Measurements from ENCODE around the gene XIRP2.

Gene XIRP2

DNA sequence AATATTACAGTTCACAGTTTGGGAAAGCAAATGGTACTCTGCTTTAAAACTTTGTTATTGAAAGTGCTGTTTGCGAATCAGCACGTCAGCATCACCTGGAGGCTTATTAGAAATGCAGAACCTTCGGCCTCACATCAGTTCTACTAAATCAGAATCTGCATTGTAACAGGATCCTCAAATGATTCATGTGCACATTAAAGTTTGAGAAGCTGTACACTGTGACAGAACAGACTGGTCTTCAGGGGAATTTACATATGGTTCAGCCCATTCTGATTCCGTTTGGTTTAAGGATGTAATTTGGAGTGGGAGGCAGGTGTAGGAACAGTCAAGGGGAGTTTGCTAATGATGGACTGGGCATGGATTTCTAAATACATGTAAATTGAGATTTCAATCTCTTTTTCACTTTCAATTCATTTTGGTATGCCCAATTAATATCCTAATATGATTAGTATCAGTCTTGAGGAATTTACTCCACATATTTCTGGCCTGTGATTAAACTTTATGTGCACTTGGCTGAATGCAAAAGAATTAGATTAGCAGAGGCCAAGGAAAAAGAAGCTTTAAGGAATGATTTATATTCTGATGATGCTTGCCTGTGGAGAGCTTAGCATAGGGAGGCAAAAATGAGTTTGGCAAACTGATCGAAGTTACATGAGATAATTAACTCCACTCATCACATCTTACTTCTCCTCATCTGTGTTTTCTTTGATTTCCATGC lies 248.8 kb downstream of the XIRP2 start:
- no peak for DNase-seq

DNA sequence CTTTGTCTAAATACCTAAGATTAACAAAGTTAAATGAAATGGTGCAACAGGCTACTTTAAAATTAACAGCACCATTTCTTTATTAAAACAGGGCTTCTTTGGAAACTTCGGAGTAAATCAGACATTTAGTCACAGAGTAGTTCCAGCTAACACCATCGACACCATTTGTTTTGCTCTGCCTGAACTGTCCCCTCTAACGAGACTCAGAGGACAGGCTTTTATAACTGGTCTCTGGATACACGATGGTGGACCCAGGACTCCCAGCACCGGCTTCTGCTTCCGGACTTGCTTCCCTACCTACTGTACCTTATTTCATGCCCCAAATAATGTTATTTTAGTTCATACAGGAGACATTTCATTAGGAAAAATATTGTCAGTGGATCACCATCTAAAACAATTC lies 252.1 kb downstream of the XIRP2 start:
- no peak for DNase-seq

DNA sequence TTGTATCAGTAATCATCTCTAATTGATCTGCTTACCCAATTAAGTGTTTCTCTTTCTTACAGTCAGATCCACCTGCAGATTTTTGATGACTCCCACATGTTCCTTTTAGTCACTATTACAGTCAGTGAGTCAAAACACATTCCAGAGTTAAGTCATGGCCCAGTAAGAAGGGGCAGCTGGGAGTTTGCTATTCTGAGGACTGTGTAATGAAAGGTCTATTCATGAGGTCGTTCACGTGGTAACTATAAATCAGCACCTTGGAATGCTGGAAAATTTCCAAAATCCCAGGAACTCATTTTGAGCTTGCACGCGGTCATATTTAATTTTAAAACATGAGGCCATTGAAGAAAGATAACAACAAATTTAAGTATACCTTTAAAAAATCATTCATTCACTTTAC lies 252.5 kb downstream of the XIRP2 start:
- DNase-seq, result no peak

DNA sequence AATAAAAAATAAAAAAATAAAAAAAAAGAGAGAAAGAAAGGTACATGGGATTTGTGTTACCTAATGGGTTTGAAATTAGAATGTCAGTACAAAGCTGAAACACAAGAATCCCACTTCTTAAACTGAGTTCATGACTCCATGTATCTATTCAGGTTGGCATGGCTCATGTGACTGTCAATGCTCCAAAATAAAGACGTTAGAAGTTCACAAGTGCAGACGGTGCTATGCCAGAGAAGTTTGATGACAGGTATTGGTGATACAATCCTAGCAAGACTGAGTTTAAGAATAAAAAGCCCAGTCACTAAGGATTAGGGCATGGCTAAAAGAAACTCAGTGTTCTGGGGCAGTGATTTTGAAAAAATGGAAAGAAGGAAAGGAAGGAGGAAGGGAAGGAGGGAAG lies 254.3 kb downstream of the XIRP2 start:
- no peak for DNase-seq

DNA sequence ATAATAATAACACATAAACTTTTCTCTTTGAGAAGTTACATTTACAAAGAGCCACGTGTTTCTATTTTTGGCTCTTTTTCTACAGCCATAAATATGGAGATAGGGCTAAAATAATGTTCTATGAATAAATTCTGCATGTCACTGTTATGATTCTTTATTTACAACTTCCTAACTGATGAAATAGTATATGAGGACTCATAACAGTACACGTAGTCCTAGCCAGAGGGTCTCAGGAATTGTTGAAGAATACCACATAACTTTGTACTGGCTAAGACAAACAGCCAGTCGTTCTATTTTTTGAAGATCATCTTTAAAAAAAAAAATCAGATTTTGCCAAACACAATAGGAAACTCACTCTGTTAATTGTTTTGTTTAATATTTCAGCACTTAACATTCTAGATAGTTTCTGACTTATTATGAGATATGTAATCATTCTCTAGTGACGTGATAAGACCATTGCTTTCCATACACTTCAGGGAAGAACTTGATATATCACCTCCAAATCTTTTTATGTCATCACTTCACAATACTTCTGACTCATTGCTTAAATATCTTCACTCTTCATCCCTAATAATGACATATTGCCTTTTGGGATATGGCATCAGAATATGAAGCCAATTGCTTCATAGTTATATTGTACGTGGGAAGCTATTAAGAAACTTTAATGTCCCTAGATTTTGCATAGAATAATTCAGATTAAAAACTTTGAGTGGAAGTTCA lies 256.1 kb downstream of the XIRP2 start:
- DNase-seq, result no peak

DNA sequence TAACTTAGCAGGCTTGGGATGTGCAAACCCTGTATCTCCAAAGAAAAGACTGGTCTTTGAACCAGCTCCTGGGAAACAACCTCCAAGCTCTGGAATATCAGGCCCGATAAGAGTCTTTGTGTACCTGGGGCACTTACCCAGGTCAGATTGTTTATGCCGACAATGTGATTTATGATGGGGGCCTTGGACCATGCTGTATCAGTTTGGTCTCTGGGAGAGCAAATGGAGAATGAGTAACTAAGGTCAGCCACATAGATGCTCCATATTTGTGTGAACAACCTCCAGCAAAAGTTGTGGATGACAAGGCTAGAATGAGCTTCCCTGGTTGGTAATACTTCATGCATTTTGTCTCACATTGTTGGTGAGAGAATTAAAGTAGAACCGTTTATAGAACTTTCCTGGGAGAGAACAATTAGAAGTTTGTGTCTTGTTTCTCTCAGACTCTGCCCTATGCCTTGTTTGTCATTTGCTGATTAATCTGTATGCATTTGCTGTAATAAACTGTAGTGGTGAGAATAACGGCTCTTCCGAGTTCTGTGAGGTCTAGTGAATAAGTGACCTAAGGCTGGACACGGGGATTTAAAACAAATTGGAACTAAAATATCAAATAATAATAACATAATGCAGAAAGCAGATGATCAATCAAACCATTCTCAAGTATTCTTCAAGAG lies 259.1 kb downstream of the XIRP2 start:
- no peak for DNase-seq

DNA sequence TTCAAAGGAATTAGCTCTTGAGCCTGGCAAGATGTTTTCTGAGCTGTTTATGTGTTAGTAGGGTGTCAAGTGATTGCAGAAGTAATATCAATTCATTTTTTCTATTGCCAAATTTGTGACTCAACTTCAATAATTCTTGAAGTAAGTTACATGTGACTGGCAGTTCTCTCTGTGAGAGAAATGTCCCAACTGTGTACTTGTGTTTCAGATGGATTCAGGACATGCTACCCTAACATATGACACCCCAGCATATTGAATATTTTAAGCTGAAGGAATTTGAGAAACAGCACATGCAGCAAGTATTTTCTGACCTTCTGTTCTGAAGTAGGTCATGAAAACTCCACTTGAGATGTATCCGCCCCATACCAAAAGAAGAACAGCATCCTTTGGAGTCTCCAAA lies 263.6 kb downstream of the XIRP2 start:
- DNase-seq, result no peak

DNA sequence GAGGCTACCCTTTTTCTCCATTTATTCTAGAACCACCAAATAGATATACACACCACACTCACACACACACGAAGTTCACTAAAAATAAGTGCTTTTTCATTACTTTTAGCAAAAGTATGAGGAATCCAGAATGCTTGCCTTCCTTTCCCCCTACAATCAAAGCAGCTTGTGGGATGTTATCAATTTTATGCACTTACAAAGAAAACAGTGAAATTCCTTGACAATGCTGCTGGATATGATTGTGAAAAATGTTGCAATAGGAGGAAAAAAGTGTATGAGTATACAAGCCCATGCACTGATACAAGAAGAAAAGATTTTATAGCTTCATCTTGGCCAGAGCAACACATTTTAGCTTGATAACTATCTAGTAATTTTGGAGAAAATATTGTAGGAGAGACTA lies 269.2 kb downstream of the XIRP2 start:
- no peak for DNase-seq

DNA sequence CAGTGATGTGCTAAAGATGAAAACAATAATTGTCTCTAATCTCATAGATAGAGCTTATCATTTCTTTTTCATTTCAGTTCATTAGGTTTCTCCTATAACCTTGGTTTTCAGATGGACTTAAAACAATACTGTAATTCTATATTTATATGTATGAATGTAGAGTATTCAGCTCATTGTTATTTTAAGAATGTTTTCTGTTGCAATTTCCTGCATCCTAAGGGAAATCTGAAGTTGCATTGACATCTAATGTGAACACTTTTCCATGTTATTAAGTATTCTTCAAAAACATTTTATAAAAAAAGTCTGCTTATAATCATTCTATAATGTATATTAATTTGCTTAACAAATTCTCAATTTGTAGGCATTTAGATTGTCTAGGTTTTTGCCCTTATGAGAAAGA lies 288.9 kb downstream of the XIRP2 start:
- DNase-seq, result no peak

DNA sequence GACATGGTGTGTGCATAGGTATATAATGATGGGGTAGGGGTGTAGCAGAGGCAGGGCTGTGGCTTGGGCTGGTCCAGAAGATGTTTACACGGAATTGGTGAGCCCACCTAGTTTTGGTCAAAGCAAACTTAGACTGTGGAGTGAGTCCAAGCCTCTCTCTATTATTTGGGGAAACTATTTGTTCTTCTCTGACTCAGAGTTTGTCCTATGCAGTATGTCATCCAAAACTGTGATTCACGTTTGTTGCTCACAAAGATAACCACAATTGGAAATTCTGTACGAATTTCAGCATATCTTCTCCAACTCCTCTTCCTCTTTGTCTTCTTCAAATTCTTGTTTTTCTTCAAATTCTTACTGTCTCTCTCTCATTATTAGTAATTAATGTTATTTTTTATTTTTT lies 292.9 kb downstream of the XIRP2 start:
- DNase-seq, result no peak

DNA sequence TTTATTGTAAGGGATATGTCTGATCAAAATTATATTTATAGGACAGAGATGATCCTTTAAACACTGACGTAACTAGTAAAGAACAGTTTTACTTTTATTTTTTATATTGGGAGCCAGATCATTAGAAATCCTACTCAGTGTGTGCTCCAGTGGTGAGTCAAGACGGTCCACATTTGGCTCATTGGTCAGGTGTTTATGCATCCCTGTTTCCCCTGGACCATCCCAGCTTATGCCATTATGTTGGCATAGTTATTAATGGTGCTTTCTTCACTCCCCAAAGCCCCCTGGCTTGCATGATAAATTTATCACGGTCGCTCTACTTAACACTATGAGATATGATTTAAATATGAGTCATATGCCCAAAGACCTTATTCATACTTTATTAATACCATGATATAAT lies 293.4 kb downstream of the XIRP2 start:
- DNase-seq, result no peak

DNA sequence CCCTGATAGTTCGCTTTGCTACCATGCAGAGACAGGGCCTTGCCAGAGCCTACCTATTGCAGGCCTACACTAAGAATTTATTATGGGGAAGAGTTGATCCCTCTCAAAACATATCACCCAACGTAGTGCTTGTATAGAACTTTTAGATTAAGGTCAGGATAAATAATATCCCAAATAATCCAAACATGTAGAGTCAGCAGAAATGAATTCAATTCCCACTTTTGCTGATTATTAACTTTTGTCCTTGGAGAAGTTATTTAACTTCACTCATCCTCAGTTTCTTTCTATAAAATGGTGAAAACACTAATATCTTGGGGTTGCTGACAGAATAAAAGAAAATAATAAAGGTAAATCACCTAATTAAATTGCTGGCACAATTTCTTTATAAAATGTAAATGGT lies 294.1 kb downstream of the XIRP2 start:
- DNase-seq, result no peak

DNA sequence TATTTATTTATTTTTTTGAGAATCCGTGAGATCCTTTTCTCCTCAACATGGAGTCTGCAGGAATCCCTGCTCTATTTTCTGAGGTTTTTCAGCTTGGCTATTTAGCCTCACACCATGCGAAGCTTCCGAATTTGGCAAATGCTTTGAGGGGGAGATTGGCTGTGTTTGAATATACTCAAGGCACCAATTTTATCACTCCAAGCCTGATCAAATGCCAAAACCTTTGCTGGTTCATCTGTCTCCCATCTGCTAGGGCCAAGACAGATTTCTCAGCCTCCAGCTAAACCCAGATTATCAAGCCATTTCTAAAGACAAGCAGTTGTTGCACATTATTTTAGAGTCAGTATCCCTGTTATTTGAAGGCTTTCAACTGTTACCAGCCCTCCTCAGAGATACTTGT lies 295.7 kb downstream of the XIRP2 start:
- no peak for DNase-seq

DNA sequence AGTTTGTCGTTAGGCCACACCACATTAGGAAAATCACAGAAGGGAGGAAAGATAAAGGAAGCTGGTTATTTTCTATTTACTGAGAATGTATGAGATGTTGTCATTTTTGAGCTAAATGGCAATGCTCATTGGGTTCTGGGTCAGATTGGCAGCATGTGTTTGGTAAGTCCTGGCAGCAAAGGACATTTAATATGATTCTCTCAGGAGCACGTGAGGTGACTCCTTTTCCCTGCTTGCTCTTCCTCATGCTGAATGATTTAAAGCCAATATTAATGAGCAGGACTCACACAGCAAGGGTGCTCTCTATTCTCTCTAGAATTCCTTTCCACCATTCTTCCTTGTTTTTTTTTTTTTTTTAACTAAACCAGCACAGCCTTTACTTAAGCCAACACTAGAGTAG lies 298.2 kb downstream of the XIRP2 start:
- no peak for DNase-seq

DNA sequence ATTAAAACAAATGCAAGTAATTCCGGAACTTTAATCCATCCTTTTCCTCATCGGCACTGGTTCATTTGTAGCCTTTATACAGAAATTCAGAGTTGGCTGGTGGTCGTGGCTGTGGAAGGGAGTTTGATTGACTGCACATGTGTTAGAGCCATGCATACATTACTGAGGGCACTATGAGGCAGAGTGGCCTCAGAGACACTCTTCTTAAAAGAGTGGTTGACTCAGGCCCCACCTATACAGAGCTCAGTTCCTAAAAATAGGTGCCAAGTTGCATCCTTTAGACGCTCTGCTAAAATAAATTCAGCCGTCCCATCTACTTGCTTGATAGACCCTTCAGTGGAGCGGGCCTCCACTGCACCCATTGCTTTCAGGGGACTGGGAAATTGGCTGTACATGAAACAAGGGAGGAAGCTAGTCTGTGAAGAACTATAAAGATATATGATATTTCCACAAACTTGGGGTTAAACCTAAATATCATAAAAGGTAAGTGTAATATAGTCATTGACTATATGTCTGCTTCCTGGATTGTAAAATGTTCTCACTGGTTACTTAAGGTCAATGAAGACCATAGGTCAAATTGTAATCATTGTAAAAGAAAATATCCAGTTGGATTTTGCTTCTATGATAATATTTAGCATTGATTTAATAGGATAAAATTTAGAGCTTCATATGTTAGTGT lies 298.9 kb downstream of the XIRP2 start:
- no peak for DNase-seq

DNA sequence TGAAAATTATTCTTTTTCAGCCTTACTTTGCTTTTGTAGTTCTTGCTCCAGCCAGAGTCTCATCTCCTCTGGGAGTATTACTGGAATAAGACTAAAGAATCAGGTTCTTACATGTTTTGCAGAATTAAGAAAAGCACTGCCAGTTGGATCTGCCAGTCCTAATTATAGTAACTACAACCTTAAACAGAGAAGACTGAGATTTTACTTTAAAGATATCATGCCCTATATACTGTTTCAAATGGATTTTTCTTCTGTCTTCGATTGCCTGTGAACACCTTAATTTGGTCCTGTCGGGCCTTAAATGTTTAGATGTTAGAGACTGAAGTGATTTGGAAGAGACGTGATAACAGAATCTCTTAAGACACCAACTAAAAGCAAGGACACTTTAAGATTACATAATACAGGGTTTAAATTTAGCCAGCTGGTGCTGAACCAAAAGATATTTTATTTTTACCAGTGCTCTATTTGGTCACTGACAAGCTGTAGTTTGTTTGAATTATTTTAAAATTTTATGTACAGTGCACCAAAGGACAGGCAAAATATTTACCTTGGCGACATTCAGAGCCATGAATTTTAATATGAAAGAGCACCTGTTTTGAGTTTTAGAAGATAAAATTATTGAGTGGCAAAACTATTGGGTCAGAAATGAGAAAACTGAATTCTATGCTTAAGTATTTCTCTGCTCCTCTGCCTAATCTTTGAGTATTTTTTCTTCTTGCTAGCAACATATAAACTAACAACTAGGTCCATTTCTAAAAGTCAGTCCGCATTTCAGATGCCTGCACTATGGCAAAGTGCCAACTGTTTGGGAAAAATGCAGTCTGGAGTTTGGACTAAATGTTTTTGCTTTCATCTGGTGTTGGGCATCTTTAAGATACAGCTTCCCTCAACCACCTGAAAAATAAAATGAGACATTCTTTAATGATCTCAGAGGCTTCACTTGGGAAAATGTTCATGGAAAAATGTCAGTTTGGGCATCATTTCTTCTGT lies 300.0 kb downstream of the XIRP2 start:
- no peak for DNase-seq

DNA sequence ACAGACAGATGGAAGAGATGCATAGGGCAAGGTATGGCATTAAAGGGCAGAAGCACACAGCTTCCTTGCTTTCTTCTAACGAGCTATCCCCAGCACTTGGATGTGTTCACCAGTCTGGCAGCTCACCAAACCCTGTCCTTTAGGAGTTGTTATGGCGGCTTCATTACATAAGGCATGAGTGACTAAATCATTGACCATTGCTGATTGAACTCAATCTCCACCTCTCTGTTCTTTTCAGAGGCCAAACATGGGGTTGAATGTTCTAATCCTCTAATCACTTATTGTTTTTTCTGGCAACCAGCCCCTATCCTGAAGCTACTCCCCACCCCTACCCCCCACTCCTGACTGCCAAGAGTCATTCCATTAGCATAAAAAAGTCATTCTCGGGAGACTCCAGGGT lies 301.8 kb downstream of the XIRP2 start:
- no peak for DNase-seq

DNA sequence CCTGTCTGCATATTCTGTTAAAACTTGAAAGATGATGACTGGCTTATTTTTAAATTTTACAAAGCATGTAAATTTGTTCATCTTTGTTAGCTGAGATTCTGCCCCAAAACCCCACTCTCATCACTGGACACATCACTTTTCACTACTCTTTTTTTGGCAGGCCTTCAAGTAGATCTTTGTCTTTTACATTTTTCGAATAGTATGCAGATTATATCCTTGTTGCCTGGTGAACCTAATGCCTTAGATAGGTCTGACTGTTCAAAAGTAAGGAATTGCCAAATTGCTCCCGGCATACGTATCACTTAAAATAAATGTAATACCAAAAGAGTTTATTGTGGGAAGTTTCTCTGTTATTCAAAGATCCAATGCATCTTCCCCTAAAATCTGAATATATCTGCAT lies 303.3 kb downstream of the XIRP2 start:
- no peak for DNase-seq

DNA sequence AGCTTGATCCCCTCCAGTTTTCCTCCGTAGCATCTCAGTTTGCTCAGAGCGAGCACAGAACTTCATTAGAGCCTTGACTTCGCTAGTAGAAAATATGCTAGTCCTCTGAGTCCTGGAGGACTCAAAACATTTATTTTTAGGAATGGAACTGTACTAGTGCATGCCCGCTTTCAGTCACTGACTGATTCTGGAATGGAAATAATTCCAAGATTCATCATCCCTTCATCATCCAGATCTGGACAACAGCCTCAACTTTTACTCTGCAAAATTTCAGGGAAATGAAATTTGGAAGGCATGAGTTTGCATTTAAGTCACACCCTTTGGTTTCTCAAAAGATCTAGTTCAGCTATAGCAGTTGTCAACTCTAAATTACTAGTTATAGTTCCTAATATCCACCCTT lies 304.6 kb downstream of the XIRP2 start:
- no peak for DNase-seq

DNA sequence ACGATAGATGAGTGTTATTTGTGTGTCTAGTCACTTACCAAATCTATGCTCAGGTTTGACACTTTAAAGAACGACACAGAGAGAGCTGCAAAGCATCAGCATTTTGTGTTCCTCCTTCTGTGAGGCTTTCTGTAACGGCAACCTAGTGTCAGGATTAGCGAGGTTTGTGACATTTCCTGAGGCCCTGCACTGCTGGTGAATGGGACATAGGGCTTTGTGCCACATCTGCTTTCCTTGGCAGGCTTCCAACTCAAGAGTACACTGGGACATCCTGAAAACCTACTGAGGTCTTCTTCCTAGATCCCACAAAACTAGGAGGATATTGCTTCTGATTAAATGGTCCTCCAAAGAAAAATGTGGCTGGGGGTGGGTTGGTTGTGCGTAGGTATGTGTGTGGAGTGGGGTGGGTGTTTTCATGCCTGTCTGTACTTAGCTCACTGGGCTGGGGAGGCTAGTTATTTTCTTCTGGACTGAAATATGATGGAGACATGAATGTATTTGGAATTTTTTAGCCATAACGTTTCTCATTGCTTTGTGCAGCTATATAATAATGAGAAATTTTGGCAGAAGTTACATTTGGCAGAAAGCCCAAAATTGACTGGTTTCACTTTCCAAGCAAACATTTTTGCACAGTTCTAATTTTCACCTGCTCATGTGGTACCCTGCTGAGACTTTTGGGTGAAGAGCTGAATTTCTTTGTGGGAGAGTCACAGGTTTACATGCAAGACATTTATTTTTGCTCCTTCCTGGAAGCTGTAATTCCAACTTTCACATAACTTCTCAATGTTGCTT lies 308.4 kb downstream of the XIRP2 start:
- DNase-seq, result no peak

DNA sequence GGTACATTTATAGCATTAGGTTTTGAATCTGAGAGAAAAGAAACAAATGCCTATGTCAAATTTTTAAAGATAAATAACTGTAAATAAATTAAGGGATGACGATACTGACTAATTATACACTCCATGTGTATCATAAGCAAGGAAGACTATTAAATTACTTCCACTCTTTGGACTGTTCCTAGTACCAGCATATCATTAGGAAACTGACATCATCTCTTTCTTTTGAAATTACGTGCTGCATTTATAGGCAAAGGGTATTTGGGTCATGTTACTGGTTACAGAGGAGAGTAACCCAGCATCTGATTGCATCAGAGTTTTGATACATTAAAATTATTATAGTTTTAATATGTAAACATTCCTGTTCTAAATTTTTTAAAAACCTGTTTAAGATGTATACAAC lies 309.7 kb downstream of the XIRP2 start:
- no peak for DNase-seq

DNA sequence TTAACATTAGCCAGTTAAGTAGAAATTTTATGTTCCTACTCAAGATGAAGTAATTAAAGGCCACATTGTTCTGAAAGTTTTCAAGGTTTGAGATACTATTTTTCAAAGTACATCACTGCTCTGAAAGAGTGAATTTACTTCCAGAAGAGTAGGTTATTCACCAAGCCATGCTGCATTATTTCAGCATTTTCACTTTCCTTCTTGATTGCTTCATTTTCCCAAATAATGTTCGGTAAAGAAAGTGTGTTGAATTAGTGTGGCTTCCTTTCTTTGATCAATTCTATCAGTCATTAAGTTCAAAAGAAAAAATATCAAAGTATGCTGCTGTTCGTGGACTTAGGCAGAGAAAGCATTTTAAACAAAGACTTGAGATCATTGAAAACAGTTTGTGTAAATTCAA lies 310.3 kb downstream of the XIRP2 start:
- no peak for DNase-seq
